ENCODE data around the gene KRTAP4-2. TPM values are rescaled to one million over a fixed set of nuclear protein-coding genes. Genes with fewer than 3 reads are reported as not detected.

Gene KRTAP4-2
- total and polyA plus RNA-seq, 2 experiments from 2014 or later = not detected

- Histone ChIP-seq H3K9me3 (ENCODE audit: low read depth) (no peaks in the 10 kb centered on the region), H3K9me2 (replicated peaks; ENCODE audit: insufficient read depth) (no peaks in the 10 kb centered on the region), H3K4me1 (ENCODE audit: insufficient read depth) (peaks cover 3% of the 10 kb centered on the region), H4K20me1 (ENCODE audit: insufficient read depth, poor library complexity, severe bottlenecking) (no peaks in the 10 kb centered on the region), H3K4me2 (no peak overlapping the region), H3K4me3 (no peak overlapping the region), H3K79me2 (no peaks in the 10 kb centered on the region), H3K36me3 (replicated peaks; ENCODE audit: insufficient read depth, low read depth) (no peaks in the 10 kb centered on the region), H2AFZ (no peak overlapping the region), H3K27me3 (peaks cover 20% of the 10 kb centered on the region), H3K27ac (no peak overlapping the region)
- 71% methylated on average over 1 of the region's 1 CpG for WGBS (ENCODE audit: low lambda C conversion rate, missing lambda C conversion rate)
- TF ChIP-seq EZH2 (IDR thresholded peaks at IDR 0.05; ENCODE audit: borderline replicate concordance) = no peak
- TF ChIP-seq CTCF (IDR thresholded peaks at IDR 0.05; ENCODE audit: poor library complexity) = no peak
- no peak for TF ChIP-seq EZH2phosphoT487 (IDR thresholded peaks at IDR 0.05; ENCODE audit: low read depth, severe bottlenecking, unreplicated experiment)
- DNase-seq (ENCODE audit: low spot score) = no peak
These were observed 7.0 kb upstream of the KRTAP4-2 start for GRCh38 chr17:41185001-41185400.

GRCh38 chr17:41184480-41184961 is 6.5 kb upstream of the KRTAP4-2 start, which contains the start of gene KRTAP4-1:
KRTAP4-1 (minus strand) TSS chr17:41184911; CDS start chr17:41184854, 57 bp downstream.
- peaks cover 3% of the 10 kb centered on the region for H3K4me1 ChIP-seq (ENCODE audit: insufficient read depth)
- 70% methylated on average over 7 of the region's 9 CpGs for WGBS (ENCODE audit: low lambda C conversion rate, missing lambda C conversion rate)
- no peak for DNase-seq (ENCODE audit: low spot score)
- H3K4me2 ChIP-seq = no peak within 1 kb of the TSS
- TF ChIP-seq EZH2phosphoT487 (IDR thresholded peaks at IDR 0.05; ENCODE audit: low read depth, severe bottlenecking, unreplicated experiment) = no peak
- TF ChIP-seq CTCF (IDR thresholded peaks at IDR 0.05; ENCODE audit: poor library complexity) = no peak
- H3K9me2 ChIP-seq (replicated peaks; ENCODE audit: insufficient read depth) = no peaks in the 10 kb centered on the region
- no peaks in the 10 kb centered on the region for H3K9me3 ChIP-seq (ENCODE audit: low read depth)
- H3K4me3 ChIP-seq = no peak within 1 kb of the TSS
- H3K27ac ChIP-seq = no peak within 1 kb of the TSS
- H3K36me3 ChIP-seq (replicated peaks; ENCODE audit: insufficient read depth, low read depth) = no peaks in the 10 kb centered on the region
- peaks cover 22% of the 10 kb centered on the region for H3K27me3 ChIP-seq
- no peaks in the 10 kb centered on the region for H3K79me2 ChIP-seq
- H4K20me1 ChIP-seq (ENCODE audit: insufficient read depth, poor library complexity, severe bottlenecking) = no peaks in the 10 kb centered on the region
- no peak within 1 kb of the TSS for H2AFZ ChIP-seq

GRCh38 chr17:41178843-41179616 is 1.0 kb upstream of the KRTAP4-2 start:
- Histone ChIP-seq H3K27me3 (peaks cover 17% of the 10 kb centered on the region), H3K27ac (no peak overlapping the region), H3K79me2 (no peaks in the 10 kb centered on the region), H3K4me1 (ENCODE audit: insufficient read depth) (peaks cover 3% of the 10 kb centered on the region), H4K20me1 (ENCODE audit: insufficient read depth, poor library complexity, severe bottlenecking) (no peaks in the 10 kb centered on the region), H3K4me2 (no peak overlapping the region), H2AFZ (no peak overlapping the region), H3K36me3 (replicated peaks; ENCODE audit: insufficient read depth, low read depth) (no peaks in the 10 kb centered on the region), H3K9me2 (replicated peaks; ENCODE audit: insufficient read depth) (no peaks in the 10 kb centered on the region), H3K9me3 (ENCODE audit: low read depth) (no peaks in the 10 kb centered on the region), H3K4me3 (no peak overlapping the region)
- no peak for DNase-seq (ENCODE audit: low spot score)
- TF ChIP-seq EZH2 (IDR thresholded peaks at IDR 0.05; ENCODE audit: borderline replicate concordance) (no peak), CTCF (IDR thresholded peaks at IDR 0.05; ENCODE audit: poor library complexity) (no peak), EZH2phosphoT487 (IDR thresholded peaks at IDR 0.05; ENCODE audit: low read depth, severe bottlenecking, unreplicated experiment) (no peak)
- WGBS (ENCODE audit: low lambda C conversion rate, missing lambda C conversion rate) = 100% methylated on average over 1 of the region's 1 CpG
